ENCODE measurements around the gene UNC13A. TPM values are rescaled to one million over a fixed set of nuclear protein-coding genes. Genes with fewer than 3 reads are reported as not detected.

UNC13A gene
- total RNA-seq, 1 experiment from 2014 or later = 41.1 TPM

GRCh38 chr19:17716309-17716929 lies 28.3 kb upstream of the UNC13A start (continued):
- no peak for TF ChIP-seq USF2 (CRISPR knock-in tag; IDR thresholded peaks at IDR 0.05)
- TF ChIP-seq TCF7 (CRISPR knock-in tag; IDR thresholded peaks at IDR 0.05; ENCODE audit: low read depth) = no peak

GRCh38 chr19:17711851-17712250 lies 23.7 kb upstream of the UNC13A start:
- no peak for TF ChIP-seq MYBL2 (CRISPR knock-in tag; IDR thresholded peaks at IDR 0.05)
- TF ChIP-seq, protein P1, sequence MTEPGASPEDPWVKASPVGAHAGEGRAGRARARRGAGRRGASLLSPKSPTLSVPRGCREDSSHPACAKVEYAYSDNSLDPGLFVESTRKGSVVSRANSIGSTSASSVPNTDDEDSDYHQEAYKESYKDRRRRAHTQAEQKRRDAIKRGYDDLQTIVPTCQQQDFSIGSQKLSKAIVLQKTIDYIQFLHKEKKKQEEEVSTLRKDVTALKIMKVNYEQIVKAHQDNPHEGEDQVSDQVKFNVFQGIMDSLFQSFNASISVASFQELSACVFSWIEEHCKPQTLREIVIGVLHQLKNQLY (CRISPR knock-in tag; IDR thresholded peaks at IDR 0.05) = no peak
- no peak for TF ChIP-seq ZNF532 (CRISPR knock-in tag; IDR thresholded peaks at IDR 0.05; ENCODE audit: borderline replicate concordance)
- no peak for TF ChIP-seq SP1 (CRISPR knock-in tag; conservative IDR thresholded peaks at IDR 0.05)
- TF ChIP-seq NR1H2 (CRISPR knock-in tag; IDR thresholded peaks at IDR 0.05) = no peak
- TF ChIP-seq ATF3 (CRISPR knock-in tag; conservative IDR thresholded peaks at IDR 0.05) = no peak
- TF ChIP-seq ZBTB21 (CRISPR knock-in tag; IDR thresholded peaks at IDR 0.05; ENCODE audit: borderline replicate concordance) = no peak
- TF ChIP-seq RELA (CRISPR knock-in tag; IDR thresholded peaks at IDR 0.05; ENCODE audit: borderline replicate concordance) = no peak
- TF ChIP-seq TEAD4 (CRISPR knock-in tag; IDR thresholded peaks at IDR 0.05) = no peak
- TF ChIP-seq, protein P2, sequence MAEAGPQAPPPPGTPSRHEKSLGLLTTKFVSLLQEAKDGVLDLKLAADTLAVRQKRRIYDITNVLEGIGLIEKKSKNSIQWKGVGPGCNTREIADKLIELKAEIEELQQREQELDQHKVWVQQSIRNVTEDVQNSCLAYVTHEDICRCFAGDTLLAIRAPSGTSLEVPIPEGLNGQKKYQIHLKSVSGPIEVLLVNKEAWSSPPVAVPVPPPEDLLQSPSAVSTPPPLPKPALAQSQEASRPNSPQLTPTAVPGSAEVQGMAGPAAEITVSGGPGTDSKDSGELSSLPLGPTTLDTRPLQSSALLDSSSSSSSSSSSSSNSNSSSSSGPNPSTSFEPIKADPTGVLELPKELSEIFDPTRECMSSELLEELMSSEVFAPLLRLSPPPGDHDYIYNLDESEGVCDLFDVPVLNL (CRISPR knock-in tag; IDR thresholded peaks at IDR 0.05; ENCODE audit: borderline replicate concordance, low read depth) = no peak
- TF ChIP-seq SMAD4 (CRISPR knock-in tag; IDR thresholded peaks at IDR 0.05) = no peak
- TF ChIP-seq, protein P3, sequence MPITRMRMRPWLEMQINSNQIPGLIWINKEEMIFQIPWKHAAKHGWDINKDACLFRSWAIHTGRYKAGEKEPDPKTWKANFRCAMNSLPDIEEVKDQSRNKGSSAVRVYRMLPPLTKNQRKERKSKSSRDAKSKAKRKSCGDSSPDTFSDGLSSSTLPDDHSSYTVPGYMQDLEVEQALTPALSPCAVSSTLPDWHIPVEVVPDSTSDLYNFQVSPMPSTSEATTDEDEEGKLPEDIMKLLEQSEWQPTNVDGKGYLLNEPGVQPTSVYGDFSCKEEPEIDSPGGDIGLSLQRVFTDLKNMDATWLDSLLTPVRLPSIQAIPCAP (CRISPR knock-in tag; IDR thresholded peaks at IDR 0.05) = no peak
- no peak for TF ChIP-seq ZNF219 (CRISPR knock-in tag; IDR thresholded peaks at IDR 0.05; ENCODE audit: borderline replicate concordance)
- no peak for TF ChIP-seq NFE2L1 (CRISPR knock-in tag; IDR thresholded peaks at IDR 0.05)
- TF ChIP-seq, protein P4, sequence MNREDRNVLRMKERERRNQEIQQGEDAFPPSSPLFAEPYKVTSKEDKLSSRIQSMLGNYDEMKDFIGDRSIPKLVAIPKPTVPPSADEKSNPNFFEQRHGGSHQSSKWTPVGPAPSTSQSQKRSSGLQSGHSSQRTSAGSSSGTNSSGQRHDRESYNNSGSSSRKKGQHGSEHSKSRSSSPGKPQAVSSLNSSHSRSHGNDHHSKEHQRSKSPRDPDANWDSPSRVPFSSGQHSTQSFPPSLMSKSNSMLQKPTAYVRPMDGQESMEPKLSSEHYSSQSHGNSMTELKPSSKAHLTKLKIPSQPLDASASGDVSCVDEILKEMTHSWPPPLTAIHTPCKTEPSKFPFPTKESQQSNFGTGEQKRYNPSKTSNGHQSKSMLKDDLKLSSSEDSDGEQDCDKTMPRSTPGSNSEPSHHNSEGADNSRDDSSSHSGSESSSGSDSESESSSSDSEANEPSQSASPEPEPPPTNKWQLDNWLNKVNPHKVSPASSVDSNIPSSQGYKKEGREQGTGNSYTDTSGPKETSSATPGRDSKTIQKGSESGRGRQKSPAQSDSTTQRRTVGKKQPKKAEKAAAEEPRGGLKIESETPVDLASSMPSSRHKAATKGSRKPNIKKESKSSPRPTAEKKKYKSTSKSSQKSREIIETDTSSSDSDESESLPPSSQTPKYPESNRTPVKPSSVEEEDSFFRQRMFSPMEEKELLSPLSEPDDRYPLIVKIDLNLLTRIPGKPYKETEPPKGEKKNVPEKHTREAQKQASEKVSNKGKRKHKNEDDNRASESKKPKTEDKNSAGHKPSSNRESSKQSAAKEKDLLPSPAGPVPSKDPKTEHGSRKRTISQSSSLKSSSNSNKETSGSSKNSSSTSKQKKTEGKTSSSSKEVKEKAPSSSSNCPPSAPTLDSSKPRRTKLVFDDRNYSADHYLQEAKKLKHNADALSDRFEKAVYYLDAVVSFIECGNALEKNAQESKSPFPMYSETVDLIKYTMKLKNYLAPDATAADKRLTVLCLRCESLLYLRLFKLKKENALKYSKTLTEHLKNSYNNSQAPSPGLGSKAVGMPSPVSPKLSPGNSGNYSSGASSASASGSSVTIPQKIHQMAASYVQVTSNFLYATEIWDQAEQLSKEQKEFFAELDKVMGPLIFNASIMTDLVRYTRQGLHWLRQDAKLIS (CRISPR knock-in tag; IDR thresholded peaks at IDR 0.05; ENCODE audit: borderline replicate concordance) = no peak
- no peak for TF ChIP-seq USF2 (CRISPR knock-in tag; IDR thresholded peaks at IDR 0.05)
- no peak for TF ChIP-seq ZNF416 (CRISPR knock-in tag; IDR thresholded peaks at IDR 0.05)
- no peak for TF ChIP-seq SMAD3 (CRISPR knock-in tag; IDR thresholded peaks at IDR 0.05; ENCODE audit: borderline replicate concordance)
- TF ChIP-seq, protein P5, sequence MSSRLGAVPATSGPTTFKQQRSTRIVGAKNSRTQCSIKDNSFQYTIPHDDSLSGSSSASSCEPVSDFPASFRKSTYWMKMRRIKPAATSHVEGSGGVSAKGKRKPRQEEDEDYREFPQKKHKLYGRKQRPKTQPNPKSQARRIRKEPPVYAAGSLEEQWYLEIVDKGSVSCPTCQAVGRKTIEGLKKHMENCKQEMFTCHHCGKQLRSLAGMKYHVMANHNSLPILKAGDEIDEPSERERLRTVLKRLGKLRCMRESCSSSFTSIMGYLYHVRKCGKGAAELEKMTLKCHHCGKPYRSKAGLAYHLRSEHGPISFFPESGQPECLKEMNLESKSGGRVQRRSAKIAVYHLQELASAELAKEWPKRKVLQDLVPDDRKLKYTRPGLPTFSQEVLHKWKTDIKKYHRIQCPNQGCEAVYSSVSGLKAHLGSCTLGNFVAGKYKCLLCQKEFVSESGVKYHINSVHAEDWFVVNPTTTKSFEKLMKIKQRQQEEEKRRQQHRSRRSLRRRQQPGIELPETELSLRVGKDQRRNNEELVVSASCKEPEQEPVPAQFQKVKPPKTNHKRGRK (CRISPR knock-in tag; IDR thresholded peaks at IDR 0.05; ENCODE audit: borderline replicate concordance) = no peak
- Mint-ChIP-seq H3K9me3 (no peaks in the 10 kb centered on the region; the same call in 1 of the 2 replicates), H3K4me3 (no peak overlapping the region), H3K27me3 (ENCODE audit: low read depth) (peaks cover 7% of the 10 kb centered on the region; the same call in 1 of the 2 replicates), H3K27ac (no peak overlapping the region; the same call in 1 of the 2 replicates), H3K4me1 (peaks cover 4% of the 10 kb centered on the region; the same call in 1 of the 2 replicates), H3K36me3 (no peaks in the 10 kb centered on the region)
- DNase-seq (ENCODE audit: low spot score) (no peak), ATAC-seq (no peak)
- ChIA-PET POLR2A (no interaction called here), CTCF (interaction anchor here (1.3 kb wide), 1 partner anchor 55 kb away, joined by 3 read pairs; no protein-coding TSS in a partner anchor)

Data from WTC11 (cell line).